GM12878 (cell line): Measurements from ENCODE around the gene CCNL1. TPM values are rescaled to one million over a fixed set of nuclear protein-coding genes. Genes with fewer than 3 reads are reported as not detected.

Experiments used
- ATAC-seq: fragments of 200-7000 bp; cut with Tn5 transposase; 3 replicates; pipeline ENCODE4 v1.9.1; 2020; ENCODE audit warnings: mild to moderate bottlenecking, moderate library complexity
- BruUV-seq: library from RNA; stranded (reverse); fragments of 400-500 nt; replicated peaks from 2 replicates; lab custom pipeline; 2021; lab: Mats Ljungman, UMichigan
- CTCF ChIA-PET: fragments of 300-600 bp; sonication (Branson Sonifier 250); formaldehyde crosslinking; extraction: SDS; loops from one replicate; lab custom pipeline; 2021; ENCODE audit warnings: inconsistent platforms; lab: Yijun Ruan, JAX
- POLR2A ChIA-PET: fragments of 350-600 bp; formaldehyde crosslinking; extraction: SDS; loops from one replicate; lab custom pipeline; 2021; ENCODE audit warnings: inconsistent platforms; lab: Charles Lee
- RAD21 ChIA-PET: fragments of 300-600 bp; sonication (Branson Sonifier 250); formaldehyde crosslinking; loops from one replicate; lab custom pipeline; 2023; ENCODE audit warnings: antibody characterized with exemption; ENCODE audit not compliant: unreplicated experiment; lab: Charles Lee
- SMC1A ChIA-PET: fragments of 300-600 bp; sonication (Branson Sonifier 250); formaldehyde crosslinking; loops from one replicate; lab custom pipeline; 2023; ENCODE audit not compliant: unreplicated experiment, uncharacterized antibody; lab: Charles Lee
- DNase-seq: peaks from one replicate; pipeline ENCODE4 v3.0.0-alpha.2; 2011; ENCODE audit warnings: low read depth, low spot score
- FAIRE-seq: peaks from 3 replicates; lab custom pipeline; 2011; peaks lifted over from hg19 to GRCh38; lab: Jason Lieb, UNC
- H2AFZ ChIP-seq: 2 replicates; pipeline ENCODE4 v1.6.0; 2011; ENCODE audit warnings: low read depth, low read length, control low read depth; ENCODE audit not compliant: control insufficient read depth
- H3K27ac ChIP-seq: 2 replicates; pipeline ENCODE4 v1.5.1; 2011; ENCODE audit warnings: control low read depth; ENCODE audit not compliant: control insufficient read depth, insufficient read depth
- H3K27me3 ChIP-seq, 2 experiments: replicated peaks in 1 of 2; 2 replicates each; pipeline versions ENCODE4 v1.6.0 to v1.6.1; 2011; ENCODE audit warnings: low read length in 1 of 2; ENCODE audit not compliant: control insufficient read depth in 2 of 2, insufficient read depth in 2 of 2
- H3K36me3 ChIP-seq, 2 experiments: 2 replicates each; pipeline ENCODE4 v1.5.1; 2011; ENCODE audit warnings: low read length in 1 of 2; ENCODE audit not compliant: control insufficient read depth in 2 of 2, insufficient read depth in 2 of 2
- H3K4me1 ChIP-seq: 2 replicates; pipeline ENCODE4 v1.6.1; 2011; ENCODE audit warnings: mild to moderate bottlenecking, low read length, moderate library complexity, mixed read lengths; ENCODE audit not compliant: control insufficient read depth, insufficient read depth
- H3K4me2 ChIP-seq: 2 replicates; pipeline ENCODE4 v1.6.0; 2011; ENCODE audit warnings: control low read depth; ENCODE audit not compliant: control insufficient read depth, insufficient read depth
- H3K4me3 ChIP-seq: fragments of 200-600 bp; sonication (generic); 2 replicates; pipeline ENCODE4 v1.5.1; 2016
- H3K79me2 ChIP-seq: 2 replicates; pipeline ENCODE4 v1.6.0; 2011; ENCODE audit warnings: low read length; ENCODE audit not compliant: control insufficient read depth, insufficient read depth
- H3K9ac ChIP-seq: 2 replicates; pipeline ENCODE4 v1.8.0; 2011; ENCODE audit warnings: low read length, control low read depth, mixed read lengths; ENCODE audit not compliant: control insufficient read depth, insufficient read depth
- H3K9me3 ChIP-seq: replicated peaks from 3 replicates; pipeline ENCODE4 v1.5.1; 2011; ENCODE audit warnings: mild to moderate bottlenecking, low read length; ENCODE audit not compliant: control insufficient read depth, insufficient read depth
- H4K20me1 ChIP-seq: 2 replicates; pipeline ENCODE4 v1.6.0; 2011; ENCODE audit not compliant: control insufficient read depth, insufficient read depth
- BHLHE40 ChIP-seq, 2 experiments: fragments of 450-650 bp in 1 of 2; IDR thresholded peaks; 2 replicates each; pipeline ENCODE4 v1.6.1; 2011 to 2017; ENCODE audit warnings: low read depth in 2 of 2, borderline replicate concordance in 1 of 2, improper control_type of control experiment in 1 of 2, low read length in 1 of 2, mild to moderate bottlenecking in 1 of 2
- CBX5 ChIP-seq: sonication (generic); IDR thresholded peaks from 2 replicates; pipeline ENCODE4 v1.6.1; 2016; ENCODE audit warnings: low read depth, moderate library complexity, mild to moderate bottlenecking, inconsistent platforms
- FOXM1 ChIP-seq: IDR thresholded peaks from 2 replicates; pipeline ENCODE4 v1.6.1; 2012; ENCODE audit warnings: low read depth, mild to moderate bottlenecking, inconsistent platforms, low read length, moderate library complexity
- IKZF1 ChIP-seq: fragments of 450-650 bp; conservative IDR thresholded peaks from 2 replicates; pipeline ENCODE4 v1.6.1; 2017; ENCODE audit warnings: antibody characterized with exemption, mild to moderate bottlenecking
- IKZF2 ChIP-seq, 2 experiments: fragments of 450-650 bp; IDR thresholded peaks; 2 replicates each; pipeline ENCODE4 v1.6.1; 2017; ENCODE audit warnings: mild to moderate bottlenecking in 2 of 2, moderate library complexity in 2 of 2
- MXI1 ChIP-seq: fragments of 150-350 bp; IDR thresholded peaks from 2 replicates; pipeline ENCODE4 v1.6.1; 2011; ENCODE audit warnings: low read depth, mild to moderate bottlenecking, inconsistent platforms, low read length, improper control_type of control experiment
- MYB ChIP-seq: fragments of 150-350 bp; IDR thresholded peaks from 2 replicates; pipeline ENCODE4 v1.6.1; 2014; ENCODE audit warnings: mild to moderate bottlenecking, low read depth, low read length, borderline replicate concordance
- PAX5 ChIP-seq: IDR thresholded peaks from 2 replicates; pipeline ENCODE4 v1.6.1; 2011; ENCODE audit warnings: low read depth, low read length, borderline replicate concordance
- POLR2A ChIP-seq: IDR thresholded peaks from 2 replicates; pipeline ENCODE4 v1.6.1; 2011; ENCODE audit warnings: low read depth, mild to moderate bottlenecking, low read length
- RBBP5 ChIP-seq: fragments of 200-600 bp; sonication (generic); conservative IDR thresholded peaks from 2 replicates; pipeline ENCODE4 v1.6.1; 2016
- RUNX3 ChIP-seq: IDR thresholded peaks from 2 replicates; pipeline ENCODE4 v1.6.1; 2012; ENCODE audit warnings: low read length, inconsistent platforms
- ZNF217 ChIP-seq: fragments of 450-650 bp; IDR thresholded peaks from 2 replicates; pipeline ENCODE4 v1.6.1; 2017; ENCODE audit warnings: antibody characterized with exemption, mild to moderate bottlenecking
- ZNF622 ChIP-seq: fragments of 450-650 bp; IDR thresholded peaks from 2 replicates; pipeline ENCODE4 v1.6.1; 2017; ENCODE audit warnings: mild to moderate bottlenecking, inconsistent platforms
- WGBS: methylation state at CpG from one replicate; pipeline ENCODE4 v1.1.6; 2016; ENCODE audit warnings: low lambda C conversion rate; ENCODE audit not compliant: insufficient replicate concordance, insufficient coverage; ENCODE audit errors: missing lambda C conversion rate; 5-methylcytosine and 5-hydroxymethylcytosine counted together
- in situ Hi-C: fragments of 300-500 bp; cut with MboI; formaldehyde crosslinking; loops from 9 replicates; pipeline ENCODE4 v1.14.3; 2018; ENCODE audit warnings: mixed read lengths
- intact Hi-C: fragments of 100-400 bp; cut with micrococcal nuclease; formaldehyde crosslinking; loops from one replicate; pipeline ENCODE4 v1.14.2; 2022; ENCODE audit not compliant: unreplicated experiment
- polyA plus RNA-seq, 11 experiments: library from polyadenylated mRNA; depleted of rRNA in 4 of 11; unstranded in 6 of 11; stranded (reverse) in 5 of 11; fragments of >200 nt; fragmentation: Nextera tagmentation in 4 of 11; fragmentation: Illumina TruSeq in 1 of 11; extraction: Ambion mirVana in 4 of 11; extraction: Trizol in 1 of 11; gene quantifications; 1 replicate in 1 of 11; 2 replicates in 10 of 11; pipeline versions ENCODE4 v1.2.1 to v1.2.3, GENCODE V29; 2011 to 2016; ENCODE audit warnings: inconsistent platforms in 2 of 11, missing spikeins in 2 of 11, low read depth in 1 of 11
- total RNA-seq, 4 experiments: library from RNA; depleted of rRNA in 3 of 4; stranded (reverse); fragments of >200 nt in 3 of 4; fragmentation: Illumina TruSeq in 1 of 4; extraction: Trizol in 1 of 4; gene quantifications; 2 replicates each; pipeline versions ENCODE4 v1.2.1 to v1.2.3, GENCODE V29; 2013 to 2021
- TF ChIP-seq, protein P1 (sequence below): IDR thresholded peaks from 2 replicates; pipeline ENCODE4 v1.6.1; 2012; ENCODE audit warnings: low read depth, low read length, improper control_type of control experiment
- TF ChIP-seq, protein P2 (sequence below): fragments of 450-650 bp; IDR thresholded peaks from 2 replicates; pipeline ENCODE4 v1.6.1; 2017; ENCODE audit warnings: mild to moderate bottlenecking, low read depth, inconsistent platforms; ENCODE audit not compliant: poor library complexity, severe bottlenecking

CCNL1 gene
- total and polyA plus RNA-seq, 10 of the 15 experiments (the other 5 are each of a cell fraction or from before 2014, with no cell fraction given): 22.2 to 174 (median 115) TPM

DNA sequence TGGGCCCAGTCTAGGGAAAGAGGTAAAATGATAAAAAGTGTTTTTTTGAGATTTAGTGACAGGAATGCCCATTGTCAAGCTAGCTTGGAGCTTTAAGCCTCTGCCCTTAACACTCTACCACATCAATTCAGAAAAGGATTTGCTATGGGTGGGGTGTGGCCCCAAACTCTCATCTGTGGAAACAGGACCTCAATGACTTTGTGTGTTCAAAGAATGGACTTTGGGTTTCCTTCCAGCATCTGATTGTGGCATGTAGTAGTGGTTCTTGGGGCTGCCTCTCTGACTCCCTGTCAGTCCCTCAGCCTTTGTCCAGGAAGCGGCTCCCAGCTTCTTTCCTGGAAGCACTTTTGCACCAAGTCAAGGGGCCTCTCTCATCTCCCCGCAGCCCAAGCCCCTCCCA is 56.1 kb downstream of the CCNL1 start:
- H3K79me2 ChIP-seq: no peaks in the 10 kb centered on the region
- H3K9me3 ChIP-seq: no peaks in the 10 kb centered on the region
- no peaks in the 10 kb centered on the region for H3K36me3 ChIP-seq
- peak overlapping the region; percentile 63 for H3K27ac ChIP-seq
- POLR2A ChIA-PET: interaction anchor here (0.6 to 4.9 kb wide), 6 partner anchors 9 to 250 kb away, joined by 3 to 84 read pairs (median 4); no protein-coding TSS in a partner anchor
- no TSS peak for BruUV-seq
- peak overlapping the region; percentile 9 for H2AFZ ChIP-seq
- intact Hi-C loops: no loop called here
- CTCF ChIA-PET: interaction anchor here (1.4 to 50.9 kb wide), 4 partner anchors 9 to 71 kb away, joined by 5 to 939 read pairs (median 74); no protein-coding TSS in a partner anchor
- SMC1A ChIA-PET: interaction anchor here (0.9 to 15.3 kb wide), 8 partner anchors 12 to 431 kb away, joined by 3 to 234 read pairs (median 10); no protein-coding TSS in a partner anchor
- TF ChIP-seq IKZF1 (no peak), RBBP5 (no peak), RUNX3 (no peak), FOXM1 (no peak)
- TF ChIP-seq, protein P1, sequence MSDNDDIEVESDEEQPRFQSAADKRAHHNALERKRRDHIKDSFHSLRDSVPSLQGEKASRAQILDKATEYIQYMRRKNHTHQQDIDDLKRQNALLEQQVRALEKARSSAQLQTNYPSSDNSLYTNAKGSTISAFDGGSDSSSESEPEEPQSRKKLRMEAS: no peak
- TF ChIP-seq, all 136 proteins: peak for 0
- Histone ChIP-seq H4K20me1 (no peaks in the 10 kb centered on the region), H3K9ac (peak overlapping the region; percentile 46; the same call in 1 of the 2 replicates), H3K4me2 (peak overlapping the region; percentile 71), H3K27me3 (no peaks in the 10 kb centered on the region), H3K4me3 (peak overlapping the region; percentile 40; the same call in 1 of the 2 replicates), H3K4me1 (peaks cover 36% of the 10 kb centered on the region)
- no peak for DNase-seq
- RAD21 ChIA-PET: interaction anchor here (0.7 to 8.8 kb wide), 10 partner anchors 8 to 51 kb away, joined by 3 to 119 read pairs (median 4); no protein-coding TSS in a partner anchor
- FAIRE-seq: no peak
- in situ Hi-C loops: no loop called here
- WGBS: 6% methylated on average over 2 of the region's 2 CpGs
- ATAC-seq: peak; percentile 24

DNA sequence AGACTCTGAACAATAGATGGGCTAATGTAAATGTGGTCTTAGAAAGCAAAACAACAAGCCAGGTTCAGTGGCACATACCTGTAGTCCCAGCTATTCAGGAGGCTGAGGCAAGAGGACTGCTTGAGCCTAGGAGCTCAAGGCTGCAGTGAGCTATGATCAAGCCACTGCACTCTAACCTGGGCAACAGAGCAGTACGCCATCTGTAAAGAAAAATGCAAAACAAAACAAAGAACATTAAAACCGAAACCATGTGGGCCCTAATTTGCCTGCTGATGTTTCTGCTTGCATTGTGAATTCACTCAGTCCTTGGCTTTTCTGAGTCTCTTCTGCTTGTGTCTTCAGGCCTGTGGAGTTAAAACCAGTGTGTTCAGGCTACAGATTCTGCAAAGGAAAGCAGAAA is 56.7 kb downstream of the CCNL1 start:
- ChIA-PET RAD21 (interaction anchor here (1.0 to 8.8 kb wide), 8 partner anchors 11 to 36 kb away, joined by 3 to 119 read pairs (median 4); no protein-coding TSS in a partner anchor), SMC1A (interaction anchor here (0.9 to 15.3 kb wide), 8 partner anchors 12 to 430 kb away, joined by 3 to 234 read pairs (median 10); no protein-coding TSS in a partner anchor), CTCF (interaction anchor here (1.1 to 50.9 kb wide), 7 partner anchors 8 to 432 kb away, joined by 3 to 939 read pairs (median 5); partner anchors contain the start of gene TIPARP), POLR2A (interaction anchor here (0.7 to 4.9 kb wide), 7 partner anchors 8 to 427 kb away, joined by 3 to 84 read pairs (median 3); no protein-coding TSS in a partner anchor)
- Histone ChIP-seq H3K9ac (peak overlapping the region; percentile 46; the same call in 1 of the 2 replicates), H3K4me1 (peaks cover 39% of the 10 kb centered on the region), H3K27me3 (no peaks in the 10 kb centered on the region), H3K4me2 (peak overlapping the region; percentile 71), H3K79me2 (no peaks in the 10 kb centered on the region), H2AFZ (peak overlapping the region; percentile 59), H3K4me3 (peak overlapping the region; percentile 40; the same call in 1 of the 2 replicates), H3K27ac (peak overlapping the region; percentile 63), H3K36me3 (no peaks in the 10 kb centered on the region), H4K20me1 (no peaks in the 10 kb centered on the region), H3K9me3 (no peaks in the 10 kb centered on the region)
- intact Hi-C loops: no loop called here
- DNase-seq (peak; percentile 87), FAIRE-seq (peak; percentile 86), ATAC-seq (peak; percentile 93)
- in situ Hi-C loops: no loop called here
- no TSS peak for BruUV-seq
- 0% methylated on average over 2 of the region's 2 CpGs for WGBS
- TF ChIP-seq IKZF2 (IDR thresholded peaks at IDR 0.05) (peak in 1 of 2 experiments; percentile 17; a peak in 1 of 4 replicates), ZNF622 (no peak), CBX5 (no peak), PAX5 (no peak), BHLHE40 (IDR thresholded peaks at IDR 0.05; ENCODE audit: borderline replicate concordance in 1 of 2, low read depth in 2 of 2, low read length in 1 of 2) (no peak), MYB (no peak), ZNF217 (no peak), POLR2A (0 out of 2 replicates have a peak, but pooled peaks have one; percentile 24), MXI1 (peak; percentile 23; the same call in 1 of the 2 replicates)
- TF ChIP-seq, protein P2, sequence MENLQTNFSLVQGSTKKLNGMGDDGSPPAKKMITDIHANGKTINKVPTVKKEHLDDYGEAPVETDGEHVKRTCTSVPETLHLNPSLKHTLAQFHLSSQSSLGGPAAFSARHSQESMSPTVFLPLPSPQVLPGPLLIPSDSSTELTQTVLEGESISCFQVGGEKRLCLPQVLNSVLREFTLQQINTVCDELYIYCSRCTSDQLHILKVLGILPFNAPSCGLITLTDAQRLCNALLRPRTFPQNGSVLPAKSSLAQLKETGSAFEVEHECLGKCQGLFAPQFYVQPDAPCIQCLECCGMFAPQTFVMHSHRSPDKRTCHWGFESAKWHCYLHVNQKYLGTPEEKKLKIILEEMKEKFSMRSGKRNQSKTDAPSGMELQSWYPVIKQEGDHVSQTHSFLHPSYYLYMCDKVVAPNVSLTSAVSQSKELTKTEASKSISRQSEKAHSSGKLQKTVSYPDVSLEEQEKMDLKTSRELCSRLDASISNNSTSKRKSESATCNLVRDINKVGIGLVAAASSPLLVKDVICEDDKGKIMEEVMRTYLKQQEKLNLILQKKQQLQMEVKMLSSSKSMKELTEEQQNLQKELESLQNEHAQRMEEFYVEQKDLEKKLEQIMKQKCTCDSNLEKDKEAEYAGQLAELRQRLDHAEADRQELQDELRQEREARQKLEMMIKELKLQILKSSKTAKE: peak; percentile 21
